NT2/D1 (cell line): ENCODE measurements around the gene CNNM1.

Source experiments
- SUZ12 ChIP-seq: IDR thresholded peaks from 2 replicates; pipeline ENCODE4 v1.6.1; 2011; ENCODE audit not compliant: insufficient read length, insufficient read depth; ENCODE audit errors: extremely low read depth
- ZNF274 ChIP-seq: IDR thresholded peaks from 2 replicates; pipeline ENCODE4 v1.6.1; 2011; ENCODE audit warnings: mild to moderate bottlenecking, low read depth, low read length

DNA sequence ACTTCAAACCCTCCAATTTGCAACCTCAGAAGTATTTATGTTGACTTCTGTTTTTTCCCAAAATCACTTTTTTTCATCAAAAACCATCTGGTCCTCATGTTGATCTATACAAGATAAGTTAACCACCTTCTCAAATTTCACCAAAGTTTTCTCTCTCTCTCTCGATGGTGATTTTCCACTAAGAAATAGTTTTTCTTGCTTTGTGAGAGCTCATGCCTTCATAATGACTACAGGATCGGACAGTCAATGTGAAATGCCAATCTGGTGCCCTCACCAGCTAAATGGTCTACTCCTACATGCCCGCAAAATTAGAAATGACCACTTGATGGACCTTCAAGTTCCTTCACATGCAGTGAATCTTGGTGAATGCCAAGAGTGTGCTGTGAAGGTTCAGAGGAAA lies 40.4 kb downstream of the CNNM1 start:
- TF ChIP-seq ZNF274, result no peak
- no peak for TF ChIP-seq SUZ12
